NCI-H1105 (cell line): ENCODE measurements around the gene ACADSB.
A peak's percentile ranks its signal among the peaks of the same experiment; 100 is the strongest.

Experiments used
- DNase-seq: peaks from one replicate; lab custom pipeline; 2025; lab: John Stamatoyannopoulos, UW

ACADSB gene

GRCh38 chr10:123008355-123009104 is at the start of gene ACADSB, which contains the start of gene IKZF5:
ACADSB (plus strand) TSS chr10:123009006; CDS start chr10:123009030, 24 bp downstream.
IKZF5 (minus strand) TSS chr10:123008795; CDS start chr10:122998625, 10,170 bp downstream.
- DNase-seq = peak; percentile 91

GRCh38 chr10:122962405-122962804 is 46.4 kb upstream of the ACADSB start:
- no peak for DNase-seq

GRCh38 chr10:122966879-122967278 is 41.9 kb upstream of the ACADSB start:
- no peak for DNase-seq

- DNase-seq = no peak
Measured at GRCh38 chr10:122968698-122969097, 40.1 kb upstream of the ACADSB start.

- DNase-seq = no peak
Measured at GRCh38 chr10:122974023-122974422, 34.8 kb upstream of the ACADSB start.

- DNase-seq = no peak
Measured at GRCh38 chr10:122974543-122975064, 34.2 kb upstream of the ACADSB start.

GRCh38 chr10:122980209-122981065 is 28.4 kb upstream of the ACADSB start, which contains the start of gene PSTK:
PSTK (plus strand) TSS chr10:122980401; CDS start chr10:122980480, 79 bp downstream.
- DNase-seq = peak; percentile 76

GRCh38 chr10:122981066-122981464 is 27.7 kb upstream of the ACADSB start:
- DNase-seq = no peak

GRCh38 chr10:122983898-122984297 is 24.9 kb upstream of the ACADSB start:
- no peak for DNase-seq

- DNase-seq = no peak
Measured at GRCh38 chr10:122984708-122985107, 24.1 kb upstream of the ACADSB start.

- DNase-seq = no peak
Measured at GRCh38 chr10:122986335-122986734, 22.5 kb upstream of the ACADSB start.

GRCh38 chr10:122988501-122988900 is 20.3 kb upstream of the ACADSB start:
- no peak for DNase-seq

GRCh38 chr10:122990278-122990677 is 18.5 kb upstream of the ACADSB start:
- no peak for DNase-seq

- no peak for DNase-seq
Measured at GRCh38 chr10:122992031-122992585, 16.7 kb upstream of the ACADSB start.

- DNase-seq = no peak
Measured at GRCh38 chr10:122993797-122994336, 14.9 kb upstream of the ACADSB start.

GRCh38 chr10:122995936-122996335 is 12.9 kb upstream of the ACADSB start:
- no peak for DNase-seq

- DNase-seq = no peak
Measured at GRCh38 chr10:122997864-122998263, 10.9 kb upstream of the ACADSB start.

- DNase-seq = no peak
Measured at GRCh38 chr10:122998360-122998917, 10.4 kb upstream of the ACADSB start.

GRCh38 chr10:122998934-122999333 is 9.9 kb upstream of the ACADSB start:
- DNase-seq = no peak

GRCh38 chr10:122999347-122999746 is 9.5 kb upstream of the ACADSB start:
- peak; percentile 8 for DNase-seq

GRCh38 chr10:123000155-123000554 is 8.7 kb upstream of the ACADSB start:
- no peak for DNase-seq

GRCh38 chr10:123001370-123001769 is 7.4 kb upstream of the ACADSB start:
- no peak for DNase-seq
